Testis (tissue), 3 donors: ENCODE measurements around the gene SIRT2. TPM values are rescaled to one million over a fixed set of nuclear protein-coding genes. Genes with fewer than 3 reads are reported as not detected.
"Not testable (repeated sequence)": the region's sequence is repeated elsewhere in the genome, so short reads cannot be mapped to it uniquely, and the experiment has no call there.

ENCODE experiments used
- DNase-seq: peaks from one replicate; pipeline ENCODE4 v3.0.0-alpha.2; 2019
- H3K27ac ChIP-seq, 2 donors: fragments of 200-600 bp; sonication (generic); one replicate each; pipeline ENCODE4 v1.5.1; 2019
- H3K27me3 ChIP-seq: fragments of 200-600 bp; sonication (generic); one replicate; pipeline ENCODE4 v1.5.1; 2019
- H3K36me3 ChIP-seq: fragments of 200-600 bp; sonication (generic); one replicate; pipeline ENCODE4 v1.5.1; 2017; ENCODE audit warnings: low read depth; ENCODE audit errors: missing control alignments
- H3K4me1 ChIP-seq: fragments of 200-600 bp; sonication (generic); one replicate; pipeline ENCODE4 v1.5.1; 2019
- H3K4me3 ChIP-seq, 2 donors: fragments of 200-600 bp; sonication (generic); one replicate each; pipeline ENCODE4 v1.5.1; 2017 to 2019
- H3K9me3 ChIP-seq: fragments of 200-600 bp; sonication (generic); one replicate; pipeline ENCODE4 v1.5.1; 2017
- POLR2A ChIP-seq: fragments of 450-650 bp; IDR thresholded peaks from one replicate; pipeline ENCODE4 v1.6.1; 2017; ENCODE audit warnings: antibody characterized with exemption, mild to moderate bottlenecking, moderate library complexity
- WGBS, 2 donors: methylation state at CpG; one replicate each; pipeline ENCODE4 v1.1.5; 2018; 5-methylcytosine and 5-hydroxymethylcytosine counted together
- intact Hi-C: fragments of 100-400 bp; cut with DNase I; formaldehyde crosslinking; loops from one replicate; pipeline ENCODE4 v1.15.1; 2023; ENCODE audit warnings: low total_unique reads
- polyA plus RNA-seq: library from polyadenylated mRNA; stranded (reverse); fragments of 350-450 nt; fragmentation: Illumina TruSeq; extraction: RNeasy Lipid Tissue Mini Kit (QIAGEN cat#74804); gene quantifications from one replicate; pipeline ENCODE4 v1.2.3, GENCODE V29; 2014; ENCODE audit warnings: low read depth, low replicate concordance; ENCODE audit not compliant: insufficient read depth
- total RNA-seq, 2 donors: library from RNA; depleted of rRNA; stranded (reverse); fragments of >200 nt; gene quantifications; one replicate each; pipeline ENCODE4 v1.2.3, GENCODE V29; 2016
- TF ChIP-seq, protein P1 (sequence below), 3 experiments: fragments of 450-650 bp in 2 of 3; fragments of 200-600 bp in 1 of 3; sonication (generic) in 1 of 3; IDR thresholded peaks; one replicate each; pipeline ENCODE4 v1.5.1; 2016 to 2019; ENCODE audit warnings: antibody characterized with exemption in 3 of 3, mild to moderate bottlenecking in 2 of 3, moderate library complexity in 1 of 3

Gene SIRT2
- total and polyA plus RNA-seq, 3 donors from 2014 or later: 89.1 to 107 (median 95.3) TPM

GRCh38 chr19:38878575-38879399, 20.6 kb downstream of the SIRT2 start:
- no peak for DNase-seq
- no peak overlapping the region for H3K4me3 ChIP-seq
- H3K27ac ChIP-seq: no peak overlapping the region
- H3K9me3 ChIP-seq: no peaks in the 10 kb centered on the region
- intact Hi-C loops: no loop called here
- H3K36me3 ChIP-seq: no peaks in the 10 kb centered on the region
- WGBS, 2 donors: 79 to 80% methylated on average over 14 to 16 of the region's 16 CpGs
- no peaks in the 10 kb centered on the region for H3K4me1 ChIP-seq
- no peaks in the 10 kb centered on the region for H3K27me3 ChIP-seq
- TF ChIP-seq, protein P1, sequence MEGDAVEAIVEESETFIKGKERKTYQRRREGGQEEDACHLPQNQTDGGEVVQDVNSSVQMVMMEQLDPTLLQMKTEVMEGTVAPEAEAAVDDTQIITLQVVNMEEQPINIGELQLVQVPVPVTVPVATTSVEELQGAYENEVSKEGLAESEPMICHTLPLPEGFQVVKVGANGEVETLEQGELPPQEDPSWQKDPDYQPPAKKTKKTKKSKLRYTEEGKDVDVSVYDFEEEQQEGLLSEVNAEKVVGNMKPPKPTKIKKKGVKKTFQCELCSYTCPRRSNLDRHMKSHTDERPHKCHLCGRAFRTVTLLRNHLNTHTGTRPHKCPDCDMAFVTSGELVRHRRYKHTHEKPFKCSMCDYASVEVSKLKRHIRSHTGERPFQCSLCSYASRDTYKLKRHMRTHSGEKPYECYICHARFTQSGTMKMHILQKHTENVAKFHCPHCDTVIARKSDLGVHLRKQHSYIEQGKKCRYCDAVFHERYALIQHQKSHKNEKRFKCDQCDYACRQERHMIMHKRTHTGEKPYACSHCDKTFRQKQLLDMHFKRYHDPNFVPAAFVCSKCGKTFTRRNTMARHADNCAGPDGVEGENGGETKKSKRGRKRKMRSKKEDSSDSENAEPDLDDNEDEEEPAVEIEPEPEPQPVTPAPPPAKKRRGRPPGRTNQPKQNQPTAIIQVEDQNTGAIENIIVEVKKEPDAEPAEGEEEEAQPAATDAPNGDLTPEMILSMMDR (IDR thresholded peaks at IDR 0.05): no peak
- no peak for TF ChIP-seq POLR2A

DNA sequence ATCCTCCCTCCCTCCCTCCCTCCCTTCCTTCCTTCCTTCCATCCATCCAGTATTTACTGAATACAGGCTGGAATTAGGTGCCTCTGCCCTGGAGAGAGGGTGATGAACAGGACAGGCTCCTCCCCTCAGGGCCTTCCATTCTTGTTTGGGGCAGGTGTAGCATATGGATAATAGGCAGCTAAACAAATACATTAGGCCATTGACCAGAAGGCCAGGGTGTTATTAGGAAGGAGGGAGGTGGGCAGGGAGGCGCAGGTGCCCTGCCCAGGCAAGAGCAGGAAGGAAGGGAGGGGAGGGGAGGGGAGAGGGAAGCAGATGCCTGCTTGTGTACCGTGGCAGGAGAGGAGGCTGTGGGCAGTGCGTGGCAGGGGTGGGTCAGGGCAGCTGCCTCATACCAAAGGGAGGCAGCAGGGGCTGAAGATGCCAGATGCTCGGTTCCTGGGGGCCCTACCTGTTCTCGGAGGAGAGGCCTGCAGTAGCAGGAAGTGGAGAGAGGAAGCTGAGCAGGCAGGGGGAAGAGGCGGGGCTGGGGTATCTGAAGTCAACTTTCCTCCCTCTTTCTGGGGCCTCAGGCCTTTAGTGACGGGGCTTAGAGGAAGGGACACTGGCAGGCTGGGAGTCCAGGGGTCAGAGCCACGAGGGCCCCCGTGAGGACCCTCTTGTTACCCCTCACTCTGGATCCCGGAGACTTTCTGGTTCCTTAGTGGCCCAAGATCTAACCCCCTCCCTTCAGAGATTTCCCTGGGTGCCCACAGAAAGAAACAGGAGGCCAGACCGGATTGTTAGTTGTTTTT, 21.4 kb downstream of the SIRT2 start, which contains the start of gene RINL:
RINL (minus strand) TSS at position 495 of the 794 bp plus-strand sequence. CDS start 1,533 bp downstream, outside the sequence.
- intact Hi-C loops: no loop called here
- DNase-seq: no peak

GRCh38 chr19:38875656-38876395, 23.6 kb downstream of the SIRT2 start:
- intact Hi-C loops: no loop called here
- 78 to 84% methylated on average over 6 of the region's 6 CpGs for WGBS, 2 donors

More for the DNA sequence above, 21.4 kb downstream of the SIRT2 start, which contains the start of gene RINL:
- TF ChIP-seq, protein P1 (IDR thresholded peaks at IDR 0.05): no peak
- TF ChIP-seq POLR2A: no peak
- no peak within 1 kb of the TSS for H3K27ac ChIP-seq
- no peak within 1 kb of the TSS for H3K4me3 ChIP-seq
- no peaks in the 10 kb centered on the region for H3K36me3 ChIP-seq
- no peaks in the 10 kb centered on the region for H3K4me1 ChIP-seq
- no peaks in the 10 kb centered on the region for H3K9me3 ChIP-seq
- WGBS, 2 donors: 57 to 60% methylated on average over 10 to 11 of the region's 11 CpGs
- H3K27me3 ChIP-seq: no peaks in the 10 kb centered on the region

DNA sequence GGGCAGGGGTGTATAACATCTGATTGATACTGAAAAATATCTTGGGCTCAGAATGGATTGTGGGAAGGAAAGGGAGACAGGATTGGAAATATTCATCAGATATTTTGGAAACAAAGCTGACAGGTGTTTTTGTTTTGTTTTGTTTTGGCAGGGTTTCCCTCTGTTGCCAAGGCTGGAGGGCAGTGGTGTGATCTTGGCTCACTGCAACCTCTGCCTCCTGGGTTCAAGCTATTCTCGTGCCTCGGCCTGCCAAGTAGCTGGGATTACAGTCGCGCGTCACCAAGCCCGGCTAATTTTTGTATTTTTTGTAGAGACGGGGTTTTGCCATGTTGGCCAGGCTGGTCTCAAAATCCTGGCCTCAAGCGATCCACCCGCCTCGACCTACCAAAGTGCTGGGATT, 26.0 kb downstream of the SIRT2 start:
- H3K4me1 ChIP-seq, H3K4me3 ChIP-seq, DNase-seq, H3K27ac ChIP-seq, H3K27me3 ChIP-seq, H3K36me3 ChIP-seq, H3K9me3 ChIP-seq, intact Hi-C loops: not testable (repeated sequence)
- 92 to 94% methylated on average over 10 of the region's 10 CpGs for WGBS, 2 donors

More at GRCh38 chr19:38875656-38876395, 23.6 kb downstream of the SIRT2 start:
- no peaks in the 10 kb centered on the region for H3K27me3 ChIP-seq
- no peaks in the 10 kb centered on the region for H3K4me1 ChIP-seq
- no peaks in the 10 kb centered on the region for H3K36me3 ChIP-seq
- DNase-seq: no peak
- no peak for TF ChIP-seq POLR2A
- TF ChIP-seq, protein P1 (IDR thresholded peaks at IDR 0.05): no peak
- no peak overlapping the region for H3K4me3 ChIP-seq
- no peak overlapping the region for H3K27ac ChIP-seq
- no peaks in the 10 kb centered on the region for H3K9me3 ChIP-seq
